H9 (cell line): ENCODE results near the gene ARL8A. TPM values are rescaled to one million over a fixed set of nuclear protein-coding genes. Genes with fewer than 3 reads are reported as not detected.

Experiments used
- DNase-seq: peaks from one replicate; pipeline ENCODE4 v3.0.0-alpha.2; 2017
- H2AFZ ChIP-seq: one replicate; pipeline ENCODE4 v1.6.1; 2013; ENCODE audit warnings: mild to moderate bottlenecking, low read length, control low read depth, moderate library complexity
- H2AK5ac ChIP-seq: 2 replicates; pipeline ENCODE4 v1.6.1; 2013; ENCODE audit warnings: low read length, control low read depth, mixed read lengths; ENCODE audit not compliant: insufficient read length
- H2BK120ac ChIP-seq: one replicate; pipeline ENCODE4 v1.6.1; 2013; ENCODE audit warnings: low read depth, mild to moderate bottlenecking, low read length, control low read depth, inconsistent platforms; ENCODE audit not compliant: poor library complexity, severe bottlenecking
- H2BK12ac ChIP-seq: 2 replicates; pipeline ENCODE4 v1.6.1; 2013; ENCODE audit warnings: low read length, control low read depth, mixed read lengths, low read depth; ENCODE audit not compliant: insufficient read length
- H2BK15ac ChIP-seq: 2 replicates; pipeline ENCODE4 v1.6.1; 2013; ENCODE audit warnings: low read depth, low read length, control low read depth
- H2BK20ac ChIP-seq: one replicate; pipeline ENCODE4 v1.6.1; 2013; ENCODE audit warnings: low read depth, mild to moderate bottlenecking, low read length, control low read depth, inconsistent platforms; ENCODE audit not compliant: poor library complexity, severe bottlenecking
- H2BK5ac ChIP-seq: 2 replicates; pipeline ENCODE4 v1.6.1; 2013; ENCODE audit warnings: low read length, control low read depth, mixed read lengths; ENCODE audit not compliant: insufficient read length
- H3K14ac ChIP-seq: 2 replicates; pipeline ENCODE4 v1.6.1; 2013; ENCODE audit warnings: low read length, control low read depth; ENCODE audit not compliant: insufficient read depth
- H3K18ac ChIP-seq: 2 replicates; pipeline ENCODE4 v1.6.1; 2013; ENCODE audit warnings: low read depth, mild to moderate bottlenecking, mixed read lengths, low read length, control low read depth; ENCODE audit not compliant: insufficient read length
- H3K23ac ChIP-seq: 2 replicates; pipeline ENCODE4 v1.6.1; 2013; ENCODE audit warnings: low read length, control low read depth, mixed read lengths, low read depth; ENCODE audit not compliant: insufficient read length
- H3K23me2 ChIP-seq: 2 replicates; pipeline ENCODE4 v1.6.1; 2013; ENCODE audit warnings: low read depth, mild to moderate bottlenecking, mixed read lengths, low read length, control low read depth; ENCODE audit not compliant: insufficient read length, poor library complexity, severe bottlenecking
- H3K27ac ChIP-seq: 2 replicates; pipeline ENCODE4 v1.5.1; 2013; ENCODE audit warnings: low read length, control low read depth, mixed read lengths, low read depth; ENCODE audit not compliant: insufficient read length
- H3K27me3 ChIP-seq: 2 replicates; pipeline ENCODE4 v1.6.1; 2013; ENCODE audit warnings: low read length, control low read depth, inconsistent platforms; ENCODE audit not compliant: insufficient read depth
- H3K4ac ChIP-seq: 2 replicates; pipeline ENCODE4 v1.6.1; 2013; ENCODE audit warnings: low read depth, mild to moderate bottlenecking, control low read depth, inconsistent platforms, low read length, moderate library complexity
- H3K4me1 ChIP-seq: 2 replicates; pipeline ENCODE4 v1.6.1; 2013; ENCODE audit warnings: low read length, control low read depth, inconsistent platforms; ENCODE audit not compliant: insufficient read depth
- H3K4me2 ChIP-seq: 2 replicates; pipeline ENCODE4 v1.6.1; 2013; ENCODE audit warnings: low read length, control low read depth, mixed read lengths; ENCODE audit not compliant: insufficient read length, insufficient read depth
- H3K56ac ChIP-seq: 2 replicates; pipeline ENCODE4 v1.6.1; 2013; ENCODE audit warnings: low read depth, mild to moderate bottlenecking, mixed read lengths, low read length, control low read depth; ENCODE audit not compliant: insufficient read length
- H3K79me1 ChIP-seq: 2 replicates; pipeline ENCODE4 v1.6.1; 2013; ENCODE audit warnings: low read depth, mild to moderate bottlenecking, moderate library complexity, low read length, control low read depth, inconsistent platforms; ENCODE audit not compliant: insufficient read depth, poor library complexity, severe bottlenecking
- H3K79me2 ChIP-seq: 2 replicates; pipeline ENCODE4 v1.6.1; 2013; ENCODE audit warnings: low read length, control low read depth, inconsistent platforms; ENCODE audit not compliant: insufficient read depth
- H3K9ac ChIP-seq: 2 replicates; pipeline ENCODE4 v1.6.1; 2013; ENCODE audit warnings: low read length, control low read depth, mixed read lengths; ENCODE audit not compliant: insufficient read length; ENCODE audit errors: extremely low read depth
- H3K9me3 ChIP-seq: one replicate; pipeline ENCODE4 v1.6.1; 2013; ENCODE audit warnings: low read depth, low read length, inconsistent platforms; ENCODE audit not compliant: control insufficient read depth
- H3T11ph ChIP-seq: one replicate; pipeline ENCODE4 v1.6.1; 2013; ENCODE audit warnings: mild to moderate bottlenecking, low read length, control low read depth, inconsistent platforms
- H4K20me1 ChIP-seq: one replicate; pipeline ENCODE4 v1.6.1; 2013; ENCODE audit not compliant: control insufficient read depth, insufficient read length, insufficient read depth
- H4K5ac ChIP-seq: 2 replicates; pipeline ENCODE4 v1.6.1; 2013; ENCODE audit warnings: low read depth, mild to moderate bottlenecking, mixed read lengths, low read length, control low read depth; ENCODE audit not compliant: insufficient read length
- H4K8ac ChIP-seq: replicated peaks from 2 replicates; pipeline ENCODE4 v1.6.1; 2013; ENCODE audit warnings: low read length, control low read depth, mixed read lengths, low read depth; ENCODE audit not compliant: insufficient read length
- H4K91ac ChIP-seq: 2 replicates; pipeline ENCODE4 v1.6.1; 2013; ENCODE audit warnings: low read depth, mild to moderate bottlenecking, moderate library complexity, mixed read lengths, low read length, control low read depth; ENCODE audit not compliant: insufficient read length
- H3K27ac Mint-ChIP-seq, 3 experiments: 2 replicates in 2 of 3; 3 replicates in 1 of 3; pipeline ENCODE4 v1.8.0; 2020 to 2021; ENCODE audit warnings: mixed read lengths in 3 of 3, mild to moderate bottlenecking in 1 of 3, moderate library complexity in 1 of 3
- H3K27me3 Mint-ChIP-seq: 2 replicates; pipeline ENCODE4 v1.8.0; 2021; ENCODE audit warnings: low read depth, mild to moderate bottlenecking, moderate library complexity, mixed read lengths
- H3K36me3 Mint-ChIP-seq, 3 experiments: 2 replicates in 2 of 3; 3 replicates in 1 of 3; pipeline ENCODE4 v1.8.0; 2020 to 2021; ENCODE audit warnings: low read depth in 3 of 3, mixed read lengths in 3 of 3; ENCODE audit not compliant: insufficient read depth in 1 of 3
- H3K4me1 Mint-ChIP-seq, 2 experiments: 2 replicates each; pipeline ENCODE4 v1.8.0; 2020; ENCODE audit warnings: mixed read lengths in 2 of 2
- H3K4me3 Mint-ChIP-seq, 2 experiments: 2 replicates in 1 of 2; 3 replicates in 1 of 2; pipeline ENCODE4 v1.8.0; 2020 to 2021; ENCODE audit warnings: mild to moderate bottlenecking in 2 of 2, mixed read lengths in 2 of 2, moderate library complexity in 1 of 2
- H3K9me3 Mint-ChIP-seq, 2 experiments: 2 replicates in 1 of 2; 3 replicates in 1 of 2; pipeline ENCODE4 v1.8.0; 2020; ENCODE audit warnings: mild to moderate bottlenecking in 2 of 2, mixed read lengths in 2 of 2, moderate library complexity in 1 of 2
- CTCF ChIP-seq: fragments of 200-600 bp; sonication (generic); conservative IDR thresholded peaks from 3 replicates; pipeline ENCODE4 v1.8.0; 2021; ENCODE audit warnings: antibody characterized with exemption, mild to moderate bottlenecking
- WGBS: extraction: QIAGEN DNeasy Blood & Tissue Kit; methylation state at CpG from one replicate; pipeline ENCODE4 v1.1.7; 2013; ENCODE audit warnings: missing lambda C conversion rate, low lambda C conversion rate, mixed read lengths; ENCODE audit not compliant: insufficient read length; ENCODE audit errors: extremely low coverage; 5-methylcytosine and 5-hydroxymethylcytosine counted together
- total RNA-seq: library from RNA; stranded (reverse); gene quantifications from 2 replicates; pipeline ENCODE4 v1.2.1, GENCODE V29; 2021

ARL8A gene
- total RNA-seq, 1 experiment from 2014 or later = 67.2 TPM

- Histone ChIP-seq H3K18ac (no peak overlapping the region), H3K4me2 (no peak overlapping the region), H3K23ac (no peak overlapping the region), H2BK5ac (no peak overlapping the region), H2AFZ (no peak overlapping the region), H2BK20ac (no peak overlapping the region), H2BK120ac (no peak overlapping the region), H3K56ac (no peak overlapping the region), H3K4ac (no peak overlapping the region), H3K79me2 (no peaks in the 10 kb centered on the region), H4K8ac (no peak overlapping the region), H3K27me3 (no peaks in the 10 kb centered on the region), H2BK15ac (no peak overlapping the region), H2AK5ac (no peak overlapping the region), H3K4me1 (peaks cover 3% of the 10 kb centered on the region; the same call in 1 of the 2 replicates), H4K5ac (no peak overlapping the region), H3K23me2 (no peaks in the 10 kb centered on the region), H3K79me1 (no peaks in the 10 kb centered on the region), H3K14ac (no peak overlapping the region), H2BK12ac (no peak overlapping the region), H4K20me1 (no peaks in the 10 kb centered on the region), H3K9ac (no peak overlapping the region), H3K9me3 (no peaks in the 10 kb centered on the region), H3T11ph (no peak overlapping the region), H4K91ac (no peak overlapping the region), H3K27ac (no peak overlapping the region)
- Mint-ChIP-seq H3K9me3 (no peaks in the 10 kb centered on the region; a peak in 1 of 5 replicates), H3K4me3 (peak overlapping the region; percentile 40 to 60; a peak in 4 of 5 replicates), H3K27ac (peak overlapping the region in 1 of 3 experiments; percentile 79; a peak in 3 of 7 replicates), H3K27me3 (peaks cover 11% of the 10 kb centered on the region), H3K4me1 (peaks cover 15 to 24% of the 10 kb centered on the region in 2 experiments), H3K36me3 (no peaks in the 10 kb centered on the region)
- TF ChIP-seq CTCF = peak; percentile 97
- DNase-seq = peak; percentile 98
- WGBS = no CpG with 5 or more reads among the region's 19 CpGs
Observed at GRCh38 chr1:202184750-202185460, 40.4 kb upstream of the ARL8A start.
